GM12873 (cell line): ENCODE results near the gene EML4.

ENCODE experiments used
- CTCF ChIP-seq: IDR thresholded peaks from 2 replicates; pipeline ENCODE4 v1.5.1; 2012; ENCODE audit warnings: low read depth, mild to moderate bottlenecking, moderate library complexity, low read length, control low read depth; ENCODE audit not compliant: insufficient read depth; ENCODE audit errors: missing control alignments

EML4 gene

GRCh38 chr2:42129487-42129852 is 39.7 kb upstream of the EML4 start:
- TF ChIP-seq CTCF, result no peak

- TF ChIP-seq CTCF, result no peak
These were observed 39.2 kb upstream of the EML4 start for GRCh38 chr2:42129947-42130346.

GRCh38 chr2:42132191-42132965 is 36.8 kb upstream of the EML4 start:
- TF ChIP-seq CTCF, result no peak

- no peak for TF ChIP-seq CTCF
These were observed 36.0 kb upstream of the EML4 start for GRCh38 chr2:42132966-42133641.

GRCh38 chr2:42133771-42134195 is 35.4 kb upstream of the EML4 start:
- TF ChIP-seq CTCF, result no peak

- TF ChIP-seq CTCF, result no peak
These were observed 33.5 kb upstream of the EML4 start for GRCh38 chr2:42135381-42136312.

GRCh38 chr2:42136782-42137124 is 32.4 kb upstream of the EML4 start:
- TF ChIP-seq CTCF, result no peak
